IPS-NIHi11 (cell line): Measurements from ENCODE around the gene CXCL11.
"Not testable (repeated sequence)": the region's sequence is repeated elsewhere in the genome, so short reads cannot be mapped to it uniquely, and the experiment has no call there.

Experiments used
- DNase-seq: peaks from one replicate; pipeline ENCODE4 v3.0.0; 2012; ENCODE audit warnings: mixed read lengths, low spot score

Gene CXCL11

DNA sequence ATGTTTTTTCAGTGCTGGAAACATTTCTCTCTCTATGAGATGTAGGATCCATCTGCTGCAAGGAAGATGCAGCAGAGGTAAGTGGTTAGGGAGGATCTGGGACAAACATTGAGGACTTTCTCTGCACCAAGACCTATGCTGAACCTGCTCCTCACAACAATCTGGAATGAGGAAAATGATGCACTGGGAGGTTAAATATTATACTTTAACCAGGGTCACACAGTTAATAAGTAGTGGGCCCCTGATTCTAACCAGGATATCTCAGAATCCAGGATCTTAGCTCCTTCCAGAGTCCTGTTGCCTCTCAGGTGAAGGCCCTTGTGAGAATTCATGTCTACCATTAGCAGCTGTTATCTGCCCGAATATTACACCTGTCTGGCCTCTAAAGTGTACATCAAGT lies 35.6 kb downstream of the CXCL11 start:
- DNase-seq = no peak

DNA sequence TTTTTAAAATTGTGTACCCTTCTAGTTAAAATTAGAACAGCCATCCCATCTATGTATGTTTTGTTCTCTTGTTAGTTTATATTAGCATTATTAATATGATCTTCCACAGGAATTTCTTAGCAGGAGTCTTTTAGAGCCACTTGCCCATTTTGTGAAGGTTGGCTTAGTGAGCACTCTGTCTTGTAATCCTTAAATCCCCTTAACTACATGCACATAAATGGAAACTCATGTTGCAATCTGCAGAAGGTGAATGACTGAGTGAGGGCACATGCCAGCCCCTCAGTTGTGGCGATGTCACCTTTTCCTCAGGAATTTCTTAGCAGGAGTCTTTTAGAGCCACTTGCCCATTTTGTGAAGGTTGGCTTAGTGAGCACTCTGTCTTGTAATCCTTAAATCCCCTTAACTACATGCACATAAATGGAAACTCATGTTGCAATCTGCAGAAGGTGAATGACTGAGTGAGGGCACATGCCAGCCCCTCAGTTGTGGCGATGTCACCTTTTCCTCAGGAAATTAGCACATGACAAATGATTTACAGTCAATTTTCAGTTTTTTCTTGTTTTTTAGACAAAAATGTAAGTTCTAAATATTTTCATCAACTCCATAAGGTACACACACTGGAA lies 37.2 kb downstream of the CXCL11 start:
- not testable (repeated sequence) for DNase-seq

DNA sequence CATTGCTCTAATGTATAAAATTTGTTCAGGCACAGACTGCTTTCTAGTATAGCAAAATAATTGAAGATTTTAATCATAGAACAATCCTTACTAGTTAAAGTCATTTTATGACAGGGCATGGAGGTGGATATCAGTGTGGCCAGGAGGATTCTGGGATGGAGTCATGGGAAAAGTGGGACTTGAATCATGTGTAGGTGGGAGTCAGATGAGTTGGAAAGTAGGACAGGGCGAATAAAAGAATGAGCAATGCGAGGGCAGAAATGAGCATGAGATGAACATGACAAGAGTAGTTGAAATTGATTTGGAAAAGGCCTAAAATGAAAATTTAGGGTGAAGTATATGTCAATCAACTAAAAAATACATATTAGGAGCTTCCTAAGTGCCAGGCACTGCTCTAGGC lies 37.9 kb downstream of the CXCL11 start:
- DNase-seq = no peak

DNA sequence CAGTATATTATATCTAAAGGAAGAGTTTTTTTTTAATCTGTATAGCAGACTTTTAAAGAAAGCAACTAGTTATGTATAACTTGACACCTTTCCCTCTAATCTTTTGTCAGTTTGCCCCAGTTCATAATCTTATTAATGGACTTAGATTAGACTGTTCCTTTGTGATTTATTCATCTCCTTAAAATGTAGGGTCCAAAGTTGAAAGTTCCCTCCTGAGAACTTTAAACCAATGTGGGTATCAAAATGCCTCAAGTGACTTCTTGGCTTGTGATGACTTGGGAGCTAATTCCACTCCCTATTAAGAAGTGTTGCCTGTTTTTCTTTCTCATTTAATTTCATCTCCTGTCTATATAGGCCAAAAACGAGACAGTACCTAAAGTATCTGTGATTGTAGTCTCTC lies 38.8 kb downstream of the CXCL11 start:
- DNase-seq = no peak

DNA sequence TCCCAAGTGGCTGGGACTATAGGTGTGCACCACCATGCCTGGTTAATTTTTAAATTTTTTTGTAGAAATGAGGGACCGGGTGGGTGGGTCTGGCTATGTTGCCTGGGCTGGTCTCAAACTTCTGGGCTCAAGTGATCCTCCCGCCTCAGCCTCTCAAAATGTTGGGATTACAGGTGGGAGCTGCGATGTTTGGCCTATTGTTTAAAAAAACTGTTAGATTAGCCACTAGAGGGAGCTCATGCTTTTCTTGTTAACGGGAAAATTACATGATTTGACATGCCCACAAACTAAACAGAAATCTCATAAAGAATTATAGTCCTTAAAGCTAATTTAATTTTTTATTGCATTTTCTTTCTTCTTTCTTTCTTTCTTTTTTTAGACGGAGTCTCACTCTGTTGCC lies 40.1 kb downstream of the CXCL11 start:
- peak; percentile 50 for DNase-seq

DNA sequence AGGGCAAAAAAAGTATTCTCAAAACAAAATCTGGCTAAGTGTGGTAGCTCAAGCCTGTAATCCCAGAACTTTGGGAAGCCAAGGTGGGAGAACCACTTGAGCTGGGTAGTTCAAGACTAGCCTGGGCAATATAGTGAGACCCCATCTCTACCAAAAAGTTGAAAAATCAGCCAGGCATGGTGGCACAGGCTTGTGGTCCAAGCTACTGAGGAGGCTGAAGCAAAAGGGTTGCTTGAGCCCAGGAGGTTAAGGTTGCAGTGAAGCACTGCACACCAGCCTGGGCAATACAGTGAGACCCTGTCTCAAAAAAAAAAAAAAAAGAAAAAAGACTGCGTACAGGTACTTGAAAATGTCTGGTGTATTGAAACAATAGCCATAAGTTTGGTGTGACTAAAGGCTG lies 43.4 kb downstream of the CXCL11 start:
- no peak for DNase-seq

DNA sequence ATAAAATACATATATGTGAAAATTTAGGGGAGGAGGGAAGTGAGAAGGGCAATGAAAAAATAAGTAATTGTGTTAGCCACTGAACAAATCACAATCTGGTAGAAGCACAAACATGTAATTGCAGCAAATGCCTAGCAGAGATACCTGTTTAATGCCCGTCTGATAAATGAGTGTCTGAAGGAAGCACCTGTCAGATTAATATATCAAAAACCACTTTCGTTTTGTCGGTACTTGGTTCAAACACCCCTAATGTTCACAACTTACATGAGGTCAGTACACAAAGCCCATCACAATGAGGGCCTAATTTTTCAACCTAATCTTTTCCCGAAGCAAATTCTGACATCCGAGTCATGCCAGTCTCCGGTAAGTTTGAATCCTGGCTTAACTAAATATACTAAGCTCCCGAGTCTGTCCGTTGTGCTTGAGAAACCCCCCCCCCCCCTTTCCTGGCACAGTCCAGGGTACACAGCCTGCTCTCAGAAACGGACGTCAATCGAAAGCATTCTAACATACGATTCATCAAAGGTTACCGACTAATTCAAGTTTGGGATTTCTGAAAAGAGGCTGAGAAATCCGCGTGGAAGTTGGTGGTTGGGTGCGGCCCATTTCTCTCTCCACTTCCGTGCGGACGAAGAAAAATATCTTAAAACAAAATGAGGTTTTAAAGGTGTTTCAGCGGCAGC lies 45.9 kb downstream of the CXCL11 start:
- DNase-seq = no peak

DNA sequence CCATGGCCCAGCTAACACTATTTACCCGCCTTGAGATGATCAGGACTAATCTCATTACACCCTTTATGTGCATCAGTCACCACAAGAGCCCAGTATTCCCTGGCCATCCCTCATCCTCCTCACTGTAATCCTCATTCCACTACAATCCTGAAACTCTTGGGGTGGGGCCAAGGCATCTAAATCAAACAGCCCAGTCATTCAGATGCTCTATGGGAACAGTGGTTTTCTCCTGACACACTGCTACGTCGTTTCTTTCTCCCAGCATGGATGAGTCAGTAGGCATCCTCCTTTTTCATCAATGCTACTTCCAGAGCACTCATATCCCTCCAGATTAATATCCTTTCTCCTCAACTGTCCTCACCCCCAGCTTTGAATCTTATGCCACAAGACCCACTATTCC lies 50.8 kb downstream of the CXCL11 start:
- DNase-seq = no peak
